ENCODE measurements around the gene ODAD3. TPM values are rescaled to one million over a fixed set of nuclear protein-coding genes. Genes with fewer than 3 reads are reported as not detected.
A peak's percentile ranks its signal among the peaks of the same experiment; 100 is the strongest.
"Not testable (repeated sequence)": the region's sequence is repeated elsewhere in the genome, so short reads cannot be mapped to it uniquely, and the experiment has no call there.

ODAD3 gene
- total RNA-seq, 1 donor, result 0.45 TPM

GRCh38 chr19:11446271-11446651, 11.3 kb upstream of the ODAD3 start:
- TF ChIP-seq CTCF (IDR thresholded peaks at IDR 0.05; ENCODE audit: insufficient read depth, low read length), result no peak
- no peak for DNase-seq (ENCODE audit: low read depth)
- H3K4me3 ChIP-seq (ENCODE audit: low read depth, low read length), result no peak overlapping the region

- no peak for TF ChIP-seq CTCF (IDR thresholded peaks at IDR 0.05; ENCODE audit: insufficient read depth, low read length)
- H3K4me3 ChIP-seq (ENCODE audit: low read depth, low read length), result no peak overlapping the region
- DNase-seq (ENCODE audit: low read depth), result no peak
Observed at GRCh38 chr19:11445141-11445540, 10.2 kb upstream of the ODAD3 start.

GRCh38 chr19:11444059-11444458, 9.1 kb upstream of the ODAD3 start:
- no peak for TF ChIP-seq CTCF (IDR thresholded peaks at IDR 0.05; ENCODE audit: insufficient read depth, low read length)
- DNase-seq (ENCODE audit: low read depth), result no peak
- no peak overlapping the region for H3K4me3 ChIP-seq (ENCODE audit: low read depth, low read length)

- no peak for DNase-seq (ENCODE audit: low read depth)
- no peak overlapping the region for H3K4me3 ChIP-seq (ENCODE audit: low read depth, low read length)
- TF ChIP-seq CTCF (IDR thresholded peaks at IDR 0.05; ENCODE audit: insufficient read depth, low read length), result no peak
Observed at GRCh38 chr19:11437955-11438354, 3.0 kb upstream of the ODAD3 start.

- peak overlapping the region; percentile 94 for H3K4me3 ChIP-seq (ENCODE audit: low read depth, low read length)
- TF ChIP-seq CTCF (IDR thresholded peaks at IDR 0.05; ENCODE audit: insufficient read depth, low read length), result no peak
- no peak for DNase-seq (ENCODE audit: low read depth)
Observed at GRCh38 chr19:11435833-11436313, 952 bp upstream of the ODAD3 start.

GRCh38 chr19:11434703-11435056, 241 bp downstream of the ODAD3 start:
- no peak for TF ChIP-seq CTCF (IDR thresholded peaks at IDR 0.05; ENCODE audit: insufficient read depth, low read length)
- H3K4me3 ChIP-seq (ENCODE audit: low read depth, low read length), result peak overlapping the region; percentile 64
- DNase-seq (ENCODE audit: low read depth), result no peak

GRCh38 chr19:11433526-11433925, 1.4 kb downstream of the ODAD3 start:
- not testable (repeated sequence) for H3K4me3 ChIP-seq (ENCODE audit: low read depth, low read length); DNase-seq (ENCODE audit: low read depth)
